ENCODE measurements around the gene CHD9NB. TPM values are rescaled to one million over a fixed set of nuclear protein-coding genes. Genes with fewer than 3 reads are reported as not detected.
A peak's percentile ranks its signal among the peaks of the same experiment; 100 is the strongest.

CHD9NB gene
- total and polyA plus RNA-seq, 9 of the 15 experiments (the other 6 are each of a cell fraction or from before 2014, with no cell fraction given), result 0.06 to 0.10 (median 0.07) TPM; not detected in 6

DNA sequence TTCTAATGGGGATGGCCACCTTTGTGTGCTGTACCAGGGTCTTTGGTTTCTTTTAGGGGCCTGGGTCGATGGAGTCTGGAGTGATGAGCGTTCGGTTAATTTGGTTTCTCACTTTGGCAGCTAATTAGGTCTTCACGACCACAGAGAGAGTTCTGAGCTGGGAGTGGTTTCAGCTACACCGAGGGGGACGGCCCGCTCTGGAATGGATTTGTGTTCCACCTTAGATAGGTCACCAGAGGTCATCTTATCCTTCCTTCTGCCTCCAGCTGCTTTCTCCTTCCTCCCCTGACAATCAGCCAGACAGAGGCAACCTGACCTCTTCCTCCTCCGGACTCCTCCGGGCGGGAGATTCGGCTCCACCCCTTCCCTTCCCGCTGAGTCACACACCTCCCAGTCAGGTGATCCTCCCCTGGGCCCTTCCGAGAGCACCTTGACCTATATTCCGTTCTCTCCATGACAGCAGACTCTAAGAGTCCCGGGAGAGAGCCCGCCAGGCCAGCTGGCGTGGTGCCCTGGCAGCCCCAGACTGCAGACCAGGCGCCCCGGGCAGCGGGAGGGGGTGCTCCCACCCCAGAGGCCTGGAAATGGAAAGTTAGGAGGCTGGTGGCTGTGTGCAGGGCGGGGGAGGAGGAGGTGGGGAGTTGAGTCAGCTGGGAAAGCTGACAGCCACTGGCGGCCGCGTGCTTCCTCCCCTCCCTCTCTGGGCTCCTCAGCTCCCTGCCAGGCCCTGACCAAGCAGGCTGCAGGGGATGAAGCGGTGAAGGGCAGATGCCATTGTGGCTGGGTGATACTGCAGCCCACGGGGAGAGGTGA lies 46.8 kb upstream of the CHD9NB start (continued):
- TF ChIP-seq, protein P1, sequence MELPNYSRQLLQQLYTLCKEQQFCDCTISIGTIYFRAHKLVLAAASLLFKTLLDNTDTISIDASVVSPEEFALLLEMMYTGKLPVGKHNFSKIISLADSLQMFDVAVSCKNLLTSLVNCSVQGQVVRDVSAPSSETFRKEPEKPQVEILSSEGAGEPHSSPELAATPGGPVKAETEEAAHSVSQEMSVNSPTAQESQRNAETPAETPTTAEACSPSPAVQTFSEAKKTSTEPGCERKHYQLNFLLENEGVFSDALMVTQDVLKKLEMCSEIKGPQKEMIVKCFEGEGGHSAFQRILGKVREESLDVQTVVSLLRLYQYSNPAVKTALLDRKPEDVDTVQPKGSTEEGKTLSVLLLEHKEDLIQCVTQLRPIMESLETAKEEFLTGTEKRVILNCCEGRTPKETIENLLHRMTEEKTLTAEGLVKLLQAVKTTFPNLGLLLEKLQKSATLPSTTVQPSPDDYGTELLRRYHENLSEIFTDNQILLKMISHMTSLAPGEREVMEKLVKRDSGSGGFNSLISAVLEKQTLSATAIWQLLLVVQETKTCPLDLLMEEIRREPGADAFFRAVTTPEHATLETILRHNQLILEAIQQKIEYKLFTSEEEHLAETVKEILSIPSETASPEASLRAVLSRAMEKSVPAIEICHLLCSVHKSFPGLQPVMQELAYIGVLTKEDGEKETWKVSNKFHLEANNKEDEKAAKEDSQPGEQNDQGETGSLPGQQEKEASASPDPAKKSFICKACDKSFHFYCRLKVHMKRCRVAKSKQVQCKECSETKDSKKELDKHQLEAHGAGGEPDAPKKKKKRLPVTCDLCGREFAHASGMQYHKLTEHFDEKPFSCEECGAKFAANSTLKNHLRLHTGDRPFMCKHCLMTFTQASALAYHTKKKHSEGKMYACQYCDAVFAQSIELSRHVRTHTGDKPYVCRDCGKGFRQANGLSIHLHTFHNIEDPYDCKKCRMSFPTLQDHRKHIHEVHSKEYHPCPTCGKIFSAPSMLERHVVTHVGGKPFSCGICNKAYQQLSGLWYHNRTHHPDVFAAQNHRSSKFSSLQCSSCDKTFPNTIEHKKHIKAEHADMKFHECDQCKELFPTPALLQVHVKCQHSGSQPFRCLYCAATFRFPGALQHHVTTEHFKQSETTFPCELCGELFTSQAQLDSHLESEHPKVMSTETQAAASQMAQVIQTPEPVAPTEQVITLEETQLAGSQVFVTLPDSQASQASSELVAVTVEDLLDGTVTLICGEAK (IDR thresholded peaks at IDR 0.05), result no peak
- TF ChIP-seq, protein P1 (CRISPR knock-in tag; IDR thresholded peaks at IDR 0.05), result no peak
- TF ChIP-seq ZNF436 (CRISPR knock-in tag; IDR thresholded peaks at IDR 0.05), result no peak
- TF ChIP-seq, protein P2, sequence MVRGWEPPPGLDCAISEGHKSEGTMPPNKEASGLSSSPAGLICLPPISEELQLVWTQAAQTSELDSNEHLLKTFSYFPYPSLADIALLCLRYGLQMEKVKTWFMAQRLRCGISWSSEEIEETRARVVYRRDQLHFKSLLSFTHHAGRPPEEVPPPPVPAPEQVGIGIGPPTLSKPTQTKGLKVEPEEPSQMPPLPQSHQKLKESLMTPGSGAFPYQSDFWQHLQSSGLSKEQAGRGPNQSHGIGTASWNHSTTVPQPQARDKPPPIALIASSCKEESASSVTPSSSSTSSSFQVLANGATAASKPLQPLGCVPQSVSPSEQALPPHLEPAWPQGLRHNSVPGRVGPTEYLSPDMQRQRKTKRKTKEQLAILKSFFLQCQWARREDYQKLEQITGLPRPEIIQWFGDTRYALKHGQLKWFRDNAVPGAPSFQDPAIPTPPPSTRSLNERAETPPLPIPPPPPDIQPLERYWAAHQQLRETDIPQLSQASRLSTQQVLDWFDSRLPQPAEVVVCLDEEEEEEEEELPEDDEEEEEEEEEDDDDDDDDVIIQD (CRISPR knock-in tag; IDR thresholded peaks at IDR 0.05), result no peak
- no peak for TF ChIP-seq FOXK1 (CRISPR knock-in tag; IDR thresholded peaks at IDR 0.05; ENCODE audit: borderline replicate concordance)
- no peak for TF ChIP-seq ZNF239 (CRISPR knock-in tag; IDR thresholded peaks at IDR 0.05)
- TF ChIP-seq ZNF408 (CRISPR knock-in tag; IDR thresholded peaks at IDR 0.05; ENCODE audit: low read depth), result no peak
- peak; percentile 80 for TF ChIP-seq SMAD4 (CRISPR knock-in tag; conservative IDR thresholded peaks at IDR 0.05)
- TF ChIP-seq, protein P3, sequence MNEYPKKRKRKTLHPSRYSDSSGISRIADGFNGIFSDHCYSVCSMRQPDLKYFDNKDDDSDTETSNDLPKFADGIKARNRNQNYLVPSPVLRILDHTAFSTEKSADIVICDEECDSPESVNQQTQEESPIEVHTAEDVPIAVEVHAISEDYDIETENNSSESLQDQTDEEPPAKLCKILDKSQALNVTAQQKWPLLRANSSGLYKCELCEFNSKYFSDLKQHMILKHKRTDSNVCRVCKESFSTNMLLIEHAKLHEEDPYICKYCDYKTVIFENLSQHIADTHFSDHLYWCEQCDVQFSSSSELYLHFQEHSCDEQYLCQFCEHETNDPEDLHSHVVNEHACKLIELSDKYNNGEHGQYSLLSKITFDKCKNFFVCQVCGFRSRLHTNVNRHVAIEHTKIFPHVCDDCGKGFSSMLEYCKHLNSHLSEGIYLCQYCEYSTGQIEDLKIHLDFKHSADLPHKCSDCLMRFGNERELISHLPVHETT (CRISPR knock-in tag; conservative IDR thresholded peaks at IDR 0.05 in 1 of 2, IDR thresholded peaks at IDR 0.05 in 1 of 2), result no peak

Data from K562 (cell line).